Osteocyte (in vitro differentiated cells): ENCODE measurements around the gene SUGP1. TPM values are rescaled to one million over a fixed set of nuclear protein-coding genes. Genes with fewer than 3 reads are reported as not detected.
A peak's percentile ranks its signal among the peaks of the same experiment; 100 is the strongest.

ENCODE experiments used
- DNase-seq: peaks from one replicate; pipeline ENCODE4 v3.0.0; 2021; ENCODE audit warnings: mixed read lengths; ENCODE audit not compliant: unreplicated experiment; ENCODE audit errors: extremely low spot score
- H3K27ac Mint-ChIP-seq: one replicate; pipeline ENCODE4 v1.8.0; 2021; ENCODE audit warnings: mild to moderate bottlenecking, mixed read lengths; ENCODE audit not compliant: unreplicated experiment
- H3K27me3 Mint-ChIP-seq: one replicate; pipeline ENCODE4 v1.8.0; 2021; ENCODE audit warnings: mixed read lengths; ENCODE audit not compliant: unreplicated experiment
- H3K36me3 Mint-ChIP-seq: one replicate; pipeline ENCODE4 v1.8.0; 2021; ENCODE audit warnings: mixed read lengths; ENCODE audit not compliant: unreplicated experiment
- H3K4me1 Mint-ChIP-seq: one replicate; pipeline ENCODE4 v1.8.0; 2021; ENCODE audit warnings: mixed read lengths; ENCODE audit not compliant: unreplicated experiment
- H3K4me3 Mint-ChIP-seq: one replicate; pipeline ENCODE4 v1.8.0; 2021; ENCODE audit warnings: mild to moderate bottlenecking, moderate library complexity, mixed read lengths; ENCODE audit not compliant: unreplicated experiment
- H3K9me3 Mint-ChIP-seq: one replicate; pipeline ENCODE4 v1.8.0; 2021; ENCODE audit warnings: mixed read lengths; ENCODE audit not compliant: unreplicated experiment
- CTCF ChIP-seq: fragments of 200-600 bp; sonication (generic); IDR thresholded peaks from 2 replicates; pipeline ENCODE4 v1.5.0; 2021; ENCODE audit warnings: antibody characterized with exemption, mild to moderate bottlenecking, moderate library complexity
- total RNA-seq: library from RNA; stranded (reverse); gene quantifications from 2 replicates; pipeline ENCODE4 v1.2.1, GENCODE V29; 2021

Gene SUGP1
- total RNA-seq, 1 donor from 2014 or later, result 71.7 TPM

GRCh38 chr19:19260417-19261214 is 59.7 kb downstream of the SUGP1 start:
- no peak for DNase-seq
- Mint-ChIP-seq H3K27me3 (peaks cover 32% of the 10 kb centered on the region), H3K4me3 (peak overlapping the region; percentile 4), H3K4me1 (peaks cover 9% of the 10 kb centered on the region), H3K27ac (no peak overlapping the region), H3K9me3 (no peaks in the 10 kb centered on the region), H3K36me3 (no peaks in the 10 kb centered on the region)
- TF ChIP-seq CTCF, result no peak

GRCh38 chr19:19259741-19260140 is 60.6 kb downstream of the SUGP1 start:
- no peak for DNase-seq
- no peak overlapping the region for H3K27ac Mint-ChIP-seq
- H3K36me3 Mint-ChIP-seq, result no peaks in the 10 kb centered on the region
- H3K4me1 Mint-ChIP-seq, result peaks cover 9% of the 10 kb centered on the region
- H3K9me3 Mint-ChIP-seq, result no peaks in the 10 kb centered on the region
- H3K27me3 Mint-ChIP-seq, result peaks cover 37% of the 10 kb centered on the region
- TF ChIP-seq CTCF, result no peak
- H3K4me3 Mint-ChIP-seq, result no peak overlapping the region

DNA sequence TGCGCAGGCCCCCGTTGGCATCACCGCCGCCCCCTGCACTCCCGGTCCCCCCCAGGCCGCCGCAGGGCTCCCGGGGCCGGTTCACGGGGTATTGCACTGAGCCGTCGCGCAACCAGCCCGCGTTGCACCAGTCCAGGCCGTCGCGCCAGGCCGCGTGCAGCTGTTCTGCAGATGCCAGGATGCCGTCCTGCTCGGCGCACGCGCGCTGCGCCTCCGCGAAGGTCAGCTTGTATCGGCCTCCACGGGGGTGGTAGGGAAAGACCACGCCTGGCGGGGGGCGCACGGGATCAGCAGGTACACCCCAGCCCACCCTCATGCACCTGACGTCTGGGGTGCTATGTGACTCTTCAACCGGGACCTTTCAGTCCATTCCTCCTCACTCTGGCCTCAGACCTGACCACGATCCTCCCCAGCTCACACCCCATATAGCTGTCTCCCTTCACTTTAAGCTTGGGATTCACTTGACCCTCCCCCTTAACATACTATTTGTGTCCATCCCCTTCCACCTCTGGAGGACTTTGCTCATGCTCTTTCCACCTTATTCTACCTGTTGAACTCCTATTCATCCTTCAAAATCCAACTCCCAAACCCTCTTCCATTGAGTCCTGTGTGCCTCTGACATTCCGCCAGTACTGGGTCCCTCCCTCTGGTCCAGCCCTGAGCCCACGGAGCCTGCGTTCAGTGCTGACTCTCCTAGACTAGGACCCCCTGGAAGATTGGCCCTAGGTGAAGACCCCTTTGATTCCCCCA is 61.5 kb downstream of the SUGP1 start:
- DNase-seq, result no peak
- Mint-ChIP-seq H3K27ac (no peak overlapping the region), H3K36me3 (no peaks in the 10 kb centered on the region), H3K9me3 (no peaks in the 10 kb centered on the region), H3K4me3 (no peak overlapping the region), H3K27me3 (peaks cover 42% of the 10 kb centered on the region), H3K4me1 (peaks cover 9% of the 10 kb centered on the region)
- no peak for TF ChIP-seq CTCF

DNA sequence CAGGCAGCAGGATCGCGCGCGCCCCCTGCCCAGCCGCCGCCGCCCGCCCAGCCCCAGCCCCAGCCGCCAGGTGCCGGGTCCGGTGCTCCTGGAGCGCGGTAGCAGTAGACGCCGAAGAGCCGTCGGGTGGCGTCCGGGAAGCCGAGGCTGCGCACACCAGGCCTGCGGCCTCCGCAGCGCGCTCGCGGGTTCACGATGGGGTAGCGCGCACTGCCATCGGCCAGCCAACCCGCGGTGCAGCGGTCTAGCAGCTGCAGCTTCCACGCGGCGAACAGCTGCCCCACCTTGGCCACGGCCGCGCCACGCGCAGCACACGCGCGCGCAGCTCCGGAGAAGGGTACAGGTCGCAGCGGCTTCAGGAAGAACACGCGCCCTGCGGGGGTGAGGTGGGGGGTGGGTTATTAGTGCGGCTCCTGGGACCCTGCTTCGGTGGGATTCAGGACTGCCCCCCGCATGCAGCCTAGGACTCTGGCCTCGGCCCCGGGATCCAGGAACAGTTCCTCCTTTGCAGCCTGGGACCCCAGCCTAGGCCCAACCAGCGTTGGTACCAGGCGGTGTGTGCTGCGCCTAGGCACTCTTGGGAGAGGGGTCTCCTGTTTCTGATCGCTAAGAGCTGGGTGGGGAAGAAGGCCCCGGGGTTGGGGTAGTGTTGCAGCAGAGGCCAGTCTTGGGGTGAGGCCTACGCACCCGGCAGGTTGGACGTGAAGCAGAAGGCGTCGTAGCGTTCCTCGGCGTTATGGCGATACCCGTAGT is 62.3 kb downstream of the SUGP1 start:
- no peaks in the 10 kb centered on the region for H3K36me3 Mint-ChIP-seq
- no peaks in the 10 kb centered on the region for H3K9me3 Mint-ChIP-seq
- no peak for TF ChIP-seq CTCF
- H3K4me1 Mint-ChIP-seq, result peaks cover 9% of the 10 kb centered on the region
- no peak overlapping the region for H3K27ac Mint-ChIP-seq
- no peak overlapping the region for H3K4me3 Mint-ChIP-seq
- no peak for DNase-seq
- peaks cover 36% of the 10 kb centered on the region for H3K27me3 Mint-ChIP-seq
